SK-N-SH (cell line): Measurements from ENCODE around the gene MISFA.
"Not testable (repeated sequence)": the region's sequence is repeated elsewhere in the genome, so short reads cannot be mapped to it uniquely, and the experiment has no call there.

Experiments used
- EP300 ChIP-seq, 2 experiments: IDR thresholded peaks; 2 replicates each; pipeline versions ENCODE4 v1.4.0 to v1.6.1; 2012; ENCODE audit warnings: borderline replicate concordance in 1 of 2, low read depth in 1 of 2, low read length in 1 of 2
- EZH2phosphoT487 ChIP-seq: fragments of 200-600 bp; sonication (generic); IDR thresholded peaks from 2 replicates; pipeline ENCODE4 v1.6.1; 2017; ENCODE audit warnings: low read depth, mixed run types, mild to moderate bottlenecking, antibody characterized with exemption, moderate library complexity, borderline replicate concordance
- GABPA ChIP-seq: IDR thresholded peaks from 2 replicates; pipeline ENCODE4 v1.4.0; 2012; ENCODE audit warnings: low read depth, mild to moderate bottlenecking
- POLR2AphosphoS5 ChIP-seq: IDR thresholded peaks from 2 replicates; pipeline ENCODE4 v1.6.1; 2012; ENCODE audit warnings: low read depth, low read length
- RAD21 ChIP-seq: IDR thresholded peaks from 2 replicates; pipeline ENCODE4 v1.6.1; 2012; ENCODE audit warnings: mild to moderate bottlenecking, low read length
- TF ChIP-seq, protein P1 (sequence below): fragments of 200-600 bp; sonication (generic); IDR thresholded peaks from 2 replicates; pipeline ENCODE4 v1.6.1; 2017; ENCODE audit warnings: antibody characterized with exemption, mild to moderate bottlenecking, moderate library complexity
- TF ChIP-seq, protein P2 (sequence below): IDR thresholded peaks from 2 replicates; pipeline ENCODE4 v1.6.1; 2012; ENCODE audit warnings: mild to moderate bottlenecking, low read depth, low read length, moderate library complexity
- TF ChIP-seq, protein P3 (sequence below): fragments of 150-350 bp; IDR thresholded peaks from 2 replicates; pipeline ENCODE4 v1.6.1; 2017; ENCODE audit warnings: antibody characterized with exemption, low read length, low read depth, borderline replicate concordance

DNA sequence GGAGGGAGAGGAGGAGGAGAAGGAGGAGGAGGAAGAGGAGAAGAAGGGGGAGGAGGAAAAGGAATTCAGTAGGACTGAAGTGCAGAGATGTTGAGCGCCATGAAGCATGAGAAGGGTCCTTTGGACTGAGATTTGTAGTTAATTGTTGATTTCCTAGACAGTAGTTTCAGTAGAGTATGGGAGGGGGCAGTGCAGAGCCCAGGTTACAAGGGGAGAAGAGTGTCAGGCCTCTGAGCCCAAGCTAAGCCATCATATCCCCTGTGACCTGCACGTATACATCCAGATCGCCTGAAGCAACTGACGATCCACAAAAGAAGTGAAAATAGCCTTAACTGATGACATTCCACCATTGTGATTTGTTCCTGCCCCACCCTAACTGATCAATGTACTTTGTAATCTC lies 43.4 kb downstream of the MISFA start:
- TF ChIP-seq, protein P1, sequence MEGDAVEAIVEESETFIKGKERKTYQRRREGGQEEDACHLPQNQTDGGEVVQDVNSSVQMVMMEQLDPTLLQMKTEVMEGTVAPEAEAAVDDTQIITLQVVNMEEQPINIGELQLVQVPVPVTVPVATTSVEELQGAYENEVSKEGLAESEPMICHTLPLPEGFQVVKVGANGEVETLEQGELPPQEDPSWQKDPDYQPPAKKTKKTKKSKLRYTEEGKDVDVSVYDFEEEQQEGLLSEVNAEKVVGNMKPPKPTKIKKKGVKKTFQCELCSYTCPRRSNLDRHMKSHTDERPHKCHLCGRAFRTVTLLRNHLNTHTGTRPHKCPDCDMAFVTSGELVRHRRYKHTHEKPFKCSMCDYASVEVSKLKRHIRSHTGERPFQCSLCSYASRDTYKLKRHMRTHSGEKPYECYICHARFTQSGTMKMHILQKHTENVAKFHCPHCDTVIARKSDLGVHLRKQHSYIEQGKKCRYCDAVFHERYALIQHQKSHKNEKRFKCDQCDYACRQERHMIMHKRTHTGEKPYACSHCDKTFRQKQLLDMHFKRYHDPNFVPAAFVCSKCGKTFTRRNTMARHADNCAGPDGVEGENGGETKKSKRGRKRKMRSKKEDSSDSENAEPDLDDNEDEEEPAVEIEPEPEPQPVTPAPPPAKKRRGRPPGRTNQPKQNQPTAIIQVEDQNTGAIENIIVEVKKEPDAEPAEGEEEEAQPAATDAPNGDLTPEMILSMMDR = not testable (repeated sequence)
- TF ChIP-seq GABPA; EZH2phosphoT487; EP300 (IDR thresholded peaks at IDR 0.05; ENCODE audit: borderline replicate concordance in 1 of 2, low read depth in 1 of 2, low read length in 1 of 2); RAD21; POLR2AphosphoS5: not testable (repeated sequence)
- TF ChIP-seq, protein P2, sequence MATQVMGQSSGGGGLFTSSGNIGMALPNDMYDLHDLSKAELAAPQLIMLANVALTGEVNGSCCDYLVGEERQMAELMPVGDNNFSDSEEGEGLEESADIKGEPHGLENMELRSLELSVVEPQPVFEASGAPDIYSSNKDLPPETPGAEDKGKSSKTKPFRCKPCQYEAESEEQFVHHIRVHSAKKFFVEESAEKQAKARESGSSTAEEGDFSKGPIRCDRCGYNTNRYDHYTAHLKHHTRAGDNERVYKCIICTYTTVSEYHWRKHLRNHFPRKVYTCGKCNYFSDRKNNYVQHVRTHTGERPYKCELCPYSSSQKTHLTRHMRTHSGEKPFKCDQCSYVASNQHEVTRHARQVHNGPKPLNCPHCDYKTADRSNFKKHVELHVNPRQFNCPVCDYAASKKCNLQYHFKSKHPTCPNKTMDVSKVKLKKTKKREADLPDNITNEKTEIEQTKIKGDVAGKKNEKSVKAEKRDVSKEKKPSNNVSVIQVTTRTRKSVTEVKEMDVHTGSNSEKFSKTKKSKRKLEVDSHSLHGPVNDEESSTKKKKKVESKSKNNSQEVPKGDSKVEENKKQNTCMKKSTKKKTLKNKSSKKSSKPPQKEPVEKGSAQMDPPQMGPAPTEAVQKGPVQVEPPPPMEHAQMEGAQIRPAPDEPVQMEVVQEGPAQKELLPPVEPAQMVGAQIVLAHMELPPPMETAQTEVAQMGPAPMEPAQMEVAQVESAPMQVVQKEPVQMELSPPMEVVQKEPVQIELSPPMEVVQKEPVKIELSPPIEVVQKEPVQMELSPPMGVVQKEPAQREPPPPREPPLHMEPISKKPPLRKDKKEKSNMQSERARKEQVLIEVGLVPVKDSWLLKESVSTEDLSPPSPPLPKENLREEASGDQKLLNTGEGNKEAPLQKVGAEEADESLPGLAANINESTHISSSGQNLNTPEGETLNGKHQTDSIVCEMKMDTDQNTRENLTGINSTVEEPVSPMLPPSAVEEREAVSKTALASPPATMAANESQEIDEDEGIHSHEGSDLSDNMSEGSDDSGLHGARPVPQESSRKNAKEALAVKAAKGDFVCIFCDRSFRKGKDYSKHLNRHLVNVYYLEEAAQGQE = not testable (repeated sequence)
- TF ChIP-seq, protein P3, sequence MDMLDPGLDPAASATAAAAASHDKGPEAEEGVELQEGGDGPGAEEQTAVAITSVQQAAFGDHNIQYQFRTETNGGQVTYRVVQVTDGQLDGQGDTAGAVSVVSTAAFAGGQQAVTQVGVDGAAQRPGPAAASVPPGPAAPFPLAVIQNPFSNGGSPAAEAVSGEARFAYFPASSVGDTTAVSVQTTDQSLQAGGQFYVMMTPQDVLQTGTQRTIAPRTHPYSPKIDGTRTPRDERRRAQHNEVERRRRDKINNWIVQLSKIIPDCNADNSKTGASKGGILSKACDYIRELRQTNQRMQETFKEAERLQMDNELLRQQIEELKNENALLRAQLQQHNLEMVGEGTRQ = not testable (repeated sequence)
